Liver (tissue), 9 donors: ENCODE results near the gene AKAP5. TPM values are rescaled to one million over a fixed set of nuclear protein-coding genes. Genes with fewer than 3 reads are reported as not detected.

Experiments used
- DNase-seq: peaks from one replicate; pipeline ENCODE4 v3.0.0-alpha.2; 2017; ENCODE audit warnings: low spot score
- H3K27ac ChIP-seq, 2 donors: one replicate each; pipeline ENCODE4 v1.7.0; 2013; ENCODE audit warnings: inconsistent platforms in 2 of 2, low read length in 2 of 2, control low read depth in 1 of 2, low read depth in 1 of 2, mild to moderate bottlenecking in 1 of 2
- H3K27me3 ChIP-seq, 4 donors: one replicate each; pipeline versions ENCODE4 v1.6.1 to v1.7.0; 2013; ENCODE audit warnings: low read length in 3 of 4, inconsistent platforms in 1 of 4, mild to moderate bottlenecking in 1 of 4, moderate library complexity in 1 of 4; ENCODE audit not compliant: control insufficient read depth in 4 of 4, insufficient read depth in 4 of 4
- H3K36me3 ChIP-seq, 4 donors: one replicate each; pipeline versions ENCODE4 v1.6.1 to v1.7.0; 2013; ENCODE audit warnings: low read length in 3 of 4, mild to moderate bottlenecking in 3 of 4, low read depth in 1 of 4, moderate library complexity in 1 of 4; ENCODE audit not compliant: control insufficient read depth in 4 of 4, insufficient read depth in 3 of 4
- H3K4me1 ChIP-seq, 4 donors: one replicate each; pipeline versions ENCODE4 v1.6.1 to v1.7.0; 2013; ENCODE audit warnings: low read length in 3 of 4, mild to moderate bottlenecking in 3 of 4, moderate library complexity in 1 of 4; ENCODE audit not compliant: control insufficient read depth in 4 of 4, insufficient read depth in 4 of 4
- H3K4me3 ChIP-seq, 3 donors: one replicate each; pipeline versions ENCODE4 v1.6.1 to v1.7.0; 2013; ENCODE audit warnings: low read length in 3 of 3, control low read depth in 1 of 3, low read depth in 1 of 3, mild to moderate bottlenecking in 1 of 3
- H3K9ac ChIP-seq, 2 donors: one replicate each; pipeline ENCODE4 v1.7.0; 2013; ENCODE audit warnings: low read length in 2 of 2, mild to moderate bottlenecking in 2 of 2, moderate library complexity in 2 of 2, control low read depth in 1 of 2, low read depth in 1 of 2
- H3K9me3 ChIP-seq, 4 donors: one replicate each; pipeline versions ENCODE4 v1.6.1 to v1.7.0; 2013; ENCODE audit warnings: low read length in 3 of 4; ENCODE audit not compliant: control insufficient read depth in 4 of 4
- ATF3 ChIP-seq: IDR thresholded peaks from 2 replicates; pipeline ENCODE4 v1.6.1; 2016; ENCODE audit warnings: antibody characterized with exemption
- CTCF ChIP-seq: fragments of 150-350 bp; IDR thresholded peaks from 2 replicates; pipeline ENCODE4 v1.5.1; 2017; ENCODE audit warnings: improper control_type of control experiment, low read depth, low read length; ENCODE audit not compliant: missing input control
- EGR1 ChIP-seq, 2 donors: IDR thresholded peaks; 2 replicates each; pipeline ENCODE4 v1.6.1; 2016 to 2018; ENCODE audit warnings: antibody characterized with exemption in 2 of 2, low read depth in 2 of 2
- FOXA1 ChIP-seq: IDR thresholded peaks from 2 replicates; pipeline ENCODE4 v1.6.1; 2016; ENCODE audit warnings: antibody characterized with exemption
- FOXA2 ChIP-seq: IDR thresholded peaks from 2 replicates; pipeline ENCODE4 v1.6.1; 2016; ENCODE audit warnings: antibody characterized with exemption
- GABPA ChIP-seq, 2 donors: IDR thresholded peaks in 1 of 2; conservative IDR thresholded peaks in 1 of 2; 2 replicates each; pipeline ENCODE4 v1.6.1; 2016; ENCODE audit warnings: antibody characterized with exemption in 2 of 2, mild to moderate bottlenecking in 1 of 2, moderate library complexity in 1 of 2
- HNF4A ChIP-seq, 2 donors: conservative IDR thresholded peaks; 2 replicates each; pipeline ENCODE4 v1.6.1; 2016; ENCODE audit warnings: antibody characterized with exemption in 2 of 2, mild to moderate bottlenecking in 2 of 2
- HNF4G ChIP-seq: IDR thresholded peaks from 2 replicates; pipeline ENCODE4 v1.6.1; 2016; ENCODE audit warnings: antibody characterized with exemption
- JUND ChIP-seq, 2 donors: IDR thresholded peaks; 2 replicates each; pipeline ENCODE4 v1.6.1; 2016; ENCODE audit warnings: antibody characterized with exemption in 2 of 2
- MAX ChIP-seq: IDR thresholded peaks from 2 replicates; pipeline ENCODE4 v1.6.1; 2016; ENCODE audit warnings: antibody characterized with exemption
- NR2F2 ChIP-seq: IDR thresholded peaks from 2 replicates; pipeline ENCODE4 v1.6.1; 2016; ENCODE audit warnings: antibody characterized with exemption
- RAD21 ChIP-seq, 2 donors: IDR thresholded peaks; 2 replicates each; pipeline ENCODE4 v1.6.1; 2016; ENCODE audit warnings: antibody characterized with exemption in 2 of 2, mild to moderate bottlenecking in 2 of 2
- REST ChIP-seq: IDR thresholded peaks from 2 replicates; pipeline ENCODE4 v1.6.1; 2016; ENCODE audit warnings: antibody characterized with exemption, mild to moderate bottlenecking
- RXRA ChIP-seq, 2 donors: IDR thresholded peaks; 2 replicates each; pipeline ENCODE4 v1.6.1; 2017 to 2018; ENCODE audit warnings: antibody characterized with exemption in 2 of 2, mild to moderate bottlenecking in 1 of 2
- TAF1 ChIP-seq: conservative IDR thresholded peaks from 2 replicates; pipeline ENCODE4 v1.6.1; 2016; ENCODE audit warnings: antibody characterized with exemption, mild to moderate bottlenecking
- YY1 ChIP-seq: IDR thresholded peaks from 2 replicates; pipeline ENCODE4 v1.6.1; 2016; ENCODE audit warnings: antibody characterized with exemption, mild to moderate bottlenecking
- WGBS: extraction: QIAGEN DNeasy Blood & Tissue Kit; methylation state at CpG from one replicate; pipeline ENCODE4 v1.1.7; 2013; 5-methylcytosine and 5-hydroxymethylcytosine counted together
- polyA plus RNA-seq, 2 donors: library from polyadenylated mRNA; stranded (reverse) in 1 of 2; unstranded in 1 of 2; fragments of 200-250 nt in 1 of 2; fragments of >200 nt in 1 of 2; fragmentation: Nextera tagmentation in 1 of 2; extraction: Ambion mirVana in 1 of 2; gene quantifications; one replicate each; pipeline versions ENCODE4 v1.2.1 to v1.2.3, GENCODE V29; 2013 to 2015
- total RNA-seq, 2 donors: library from RNA; depleted of rRNA; stranded (reverse); fragments of >200 nt; gene quantifications; one replicate each; pipeline ENCODE4 v1.2.3, GENCODE V29; 2014
- TF ChIP-seq, protein P1 (sequence below): IDR thresholded peaks from 2 replicates; pipeline ENCODE4 v1.6.1; 2016; ENCODE audit warnings: antibody characterized with exemption
- donor health status: healthy.
- donor health status: healthy.
- donor health status: healthy.
- donor health status: healthy.
- donor health status: healthy.

AKAP5 gene
- total and polyA plus RNA-seq, 4 donors: 0.07 to 2.3 (median 0.27) TPM

- H3K27me3 ChIP-seq: no peaks in the 10 kb centered on the region
- H3K27ac ChIP-seq: no peak overlapping the region
- H3K4me3 ChIP-seq: no peak overlapping the region
- no peak for DNase-seq
- WGBS: 59% methylated on average over 1 of the region's 1 CpG
- peaks cover 0 to 34% (median 18%) of the 10 kb centered on the region in 4 donors for H3K4me1 ChIP-seq
- H3K36me3 ChIP-seq: no peaks in the 10 kb centered on the region
- no peak overlapping the region for H3K9ac ChIP-seq
- TF ChIP-seq, protein P1, sequence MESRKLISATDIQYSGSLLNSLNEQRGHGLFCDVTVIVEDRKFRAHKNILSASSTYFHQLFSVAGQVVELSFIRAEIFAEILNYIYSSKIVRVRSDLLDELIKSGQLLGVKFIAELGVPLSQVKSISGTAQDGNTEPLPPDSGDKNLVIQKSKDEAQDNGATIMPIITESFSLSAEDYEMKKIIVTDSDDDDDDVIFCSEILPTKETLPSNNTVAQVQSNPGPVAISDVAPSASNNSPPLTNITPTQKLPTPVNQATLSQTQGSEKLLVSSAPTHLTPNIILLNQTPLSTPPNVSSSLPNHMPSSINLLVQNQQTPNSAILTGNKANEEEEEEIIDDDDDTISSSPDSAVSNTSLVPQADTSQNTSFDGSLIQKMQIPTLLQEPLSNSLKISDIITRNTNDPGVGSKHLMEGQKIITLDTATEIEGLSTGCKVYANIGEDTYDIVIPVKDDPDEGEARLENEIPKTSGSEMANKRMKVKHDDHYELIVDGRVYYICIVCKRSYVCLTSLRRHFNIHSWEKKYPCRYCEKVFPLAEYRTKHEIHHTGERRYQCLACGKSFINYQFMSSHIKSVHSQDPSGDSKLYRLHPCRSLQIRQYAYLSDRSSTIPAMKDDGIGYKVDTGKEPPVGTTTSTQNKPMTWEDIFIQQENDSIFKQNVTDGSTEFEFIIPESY: no peak
- no peak for TF ChIP-seq FOXA2
- TF ChIP-seq EGR1 (IDR thresholded peaks at IDR 0.05; ENCODE audit: low read depth in 2 of 2): no peak
- TF ChIP-seq CTCF: no peak
- no peak for TF ChIP-seq GABPA (IDR thresholded peaks at IDR 0.05 in 1 of 2, conservative IDR thresholded peaks at IDR 0.05 in 1 of 2)
- TF ChIP-seq MAX: no peak
- TF ChIP-seq REST: no peak
- TF ChIP-seq ATF3: no peak
- no peak for TF ChIP-seq YY1
- TF ChIP-seq HNF4G: no peak
- TF ChIP-seq RXRA (IDR thresholded peaks at IDR 0.05): no peak
- no peak for TF ChIP-seq FOXA1
- no peak for TF ChIP-seq RAD21 (IDR thresholded peaks at IDR 0.05)
- no peak for TF ChIP-seq NR2F2
- no peak for TF ChIP-seq TAF1
- TF ChIP-seq HNF4A (conservative IDR thresholded peaks at IDR 0.05): no peak
- TF ChIP-seq JUND (IDR thresholded peaks at IDR 0.05): no peak
- no peaks in the 10 kb centered on the region for H3K9me3 ChIP-seq
These were observed 43.0 kb downstream of the AKAP5 start for GRCh38 chr14:64508215-64508776.
